ENCODE results near the gene ZNF10.

Gene ZNF10

GRCh38 chr12:133201888-133202287, 71.5 kb downstream of the ZNF10 start:
- DNase-seq (ENCODE audit: low spot score): no peak

GRCh38 chr12:133202493-133203343, 72.3 kb downstream of the ZNF10 start:
- no peak for DNase-seq (ENCODE audit: low spot score)

- no peak for DNase-seq (ENCODE audit: low spot score)
These were observed 73.2 kb downstream of the ZNF10 start for GRCh38 chr12:133203344-133204263.

GRCh38 chr12:133204264-133204603, 73.8 kb downstream of the ZNF10 start:
- DNase-seq (ENCODE audit: low spot score): no peak

- DNase-seq (ENCODE audit: low spot score): no peak
These were observed 76.0 kb downstream of the ZNF10 start for GRCh38 chr12:133206390-133206789.

All from RKO (cell line).